ENCODE results near the gene PDZRN3.

PDZRN3 gene

DNA sequence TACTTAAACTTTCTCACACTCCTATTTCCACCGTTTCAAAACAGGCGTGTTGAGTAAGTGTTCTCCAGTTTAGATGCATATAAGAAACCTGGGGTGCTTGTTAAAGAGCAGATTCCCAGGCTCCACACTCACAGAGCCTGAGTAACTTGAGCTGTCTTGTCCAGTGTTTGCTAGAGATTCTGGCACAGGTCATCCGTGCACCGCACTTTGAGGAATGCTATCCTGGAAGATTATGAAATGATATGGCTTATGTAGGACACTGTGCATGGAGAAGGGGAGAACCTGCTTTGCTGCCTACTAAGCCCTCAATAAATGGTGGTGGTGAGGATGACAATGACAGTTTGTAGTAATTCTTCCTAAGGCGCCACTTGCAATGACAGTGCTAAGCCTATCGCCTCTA is 273.7 kb downstream of the PDZRN3 start:
- intact Hi-C loops (cut with DNase I; ENCODE audit: low total_unique reads) = no loop called here
- H3K27ac ChIP-seq = no peak overlapping the region
- no peak for DNase-seq

DNA sequence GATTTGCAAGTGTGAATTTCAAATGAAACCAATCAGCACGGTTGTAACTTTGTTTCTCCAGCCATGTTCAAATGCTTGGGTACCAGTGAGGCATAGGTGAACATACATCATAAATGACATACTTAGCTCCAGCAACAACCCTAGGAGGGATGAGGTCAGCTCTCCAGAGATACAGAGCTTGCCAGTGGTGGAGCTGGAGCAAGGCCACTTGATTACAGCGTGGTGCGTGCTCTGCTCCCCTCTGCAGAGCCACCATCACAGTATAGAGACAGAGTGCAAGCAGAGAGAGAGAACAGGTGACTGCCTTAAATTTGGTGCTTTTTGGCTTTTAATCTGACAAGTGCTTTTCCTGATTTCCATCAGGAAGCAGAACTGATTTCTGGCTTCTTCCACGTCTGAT is 275.1 kb downstream of the PDZRN3 start:
- H3K9me3 ChIP-seq = no peaks in the 10 kb centered on the region
- DNase-seq = no peak
- no peaks in the 10 kb centered on the region for H3K4me1 ChIP-seq
- no peak overlapping the region for H3K4me3 ChIP-seq
- peaks cover 0 to 4% of the 10 kb centered on the region in 2 donors for H3K27me3 ChIP-seq
- H3K27ac ChIP-seq = no peak overlapping the region
- no peaks in the 10 kb centered on the region for H3K36me3 ChIP-seq
- intact Hi-C loops (cut with DNase I; ENCODE audit: low total_unique reads) = no loop called here
- TF ChIP-seq, protein P1, sequence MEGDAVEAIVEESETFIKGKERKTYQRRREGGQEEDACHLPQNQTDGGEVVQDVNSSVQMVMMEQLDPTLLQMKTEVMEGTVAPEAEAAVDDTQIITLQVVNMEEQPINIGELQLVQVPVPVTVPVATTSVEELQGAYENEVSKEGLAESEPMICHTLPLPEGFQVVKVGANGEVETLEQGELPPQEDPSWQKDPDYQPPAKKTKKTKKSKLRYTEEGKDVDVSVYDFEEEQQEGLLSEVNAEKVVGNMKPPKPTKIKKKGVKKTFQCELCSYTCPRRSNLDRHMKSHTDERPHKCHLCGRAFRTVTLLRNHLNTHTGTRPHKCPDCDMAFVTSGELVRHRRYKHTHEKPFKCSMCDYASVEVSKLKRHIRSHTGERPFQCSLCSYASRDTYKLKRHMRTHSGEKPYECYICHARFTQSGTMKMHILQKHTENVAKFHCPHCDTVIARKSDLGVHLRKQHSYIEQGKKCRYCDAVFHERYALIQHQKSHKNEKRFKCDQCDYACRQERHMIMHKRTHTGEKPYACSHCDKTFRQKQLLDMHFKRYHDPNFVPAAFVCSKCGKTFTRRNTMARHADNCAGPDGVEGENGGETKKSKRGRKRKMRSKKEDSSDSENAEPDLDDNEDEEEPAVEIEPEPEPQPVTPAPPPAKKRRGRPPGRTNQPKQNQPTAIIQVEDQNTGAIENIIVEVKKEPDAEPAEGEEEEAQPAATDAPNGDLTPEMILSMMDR (IDR thresholded peaks at IDR 0.05) = no peak

More for the DNA sequence above, 273.7 kb downstream of the PDZRN3 start:
- no peaks in the 10 kb centered on the region for H3K9me3 ChIP-seq
- H3K4me3 ChIP-seq = no peak overlapping the region
- TF ChIP-seq, protein P1 (IDR thresholded peaks at IDR 0.05) = no peak
- peaks cover 0 to 4% of the 10 kb centered on the region in 2 donors for H3K27me3 ChIP-seq
- H3K4me1 ChIP-seq = no peaks in the 10 kb centered on the region
- no peaks in the 10 kb centered on the region for H3K36me3 ChIP-seq

DNA sequence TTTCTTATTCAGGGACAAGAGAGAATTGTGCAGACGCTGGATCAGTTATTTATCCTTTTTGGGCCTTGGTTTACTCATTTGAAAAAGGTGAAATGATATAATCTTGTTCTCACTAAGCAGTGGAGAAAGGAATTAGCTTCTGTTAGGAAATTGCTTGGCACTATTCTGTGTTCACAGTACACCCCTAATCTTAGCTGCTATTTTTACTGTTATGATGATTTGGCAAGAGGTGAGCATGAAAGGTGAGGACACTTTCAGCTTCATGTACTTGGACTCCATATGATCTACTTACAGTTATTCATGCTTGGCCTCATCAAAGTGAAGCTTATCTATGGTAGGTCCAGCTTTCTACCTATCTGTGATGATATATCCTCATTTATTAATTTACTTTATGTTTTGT is 282.7 kb downstream of the PDZRN3 start:
- peaks cover 0 to 11% (median 6%) of the 10 kb centered on the region in 3 donors for H3K9me3 ChIP-seq
- no peaks in the 10 kb centered on the region for H3K36me3 ChIP-seq
- H3K27ac ChIP-seq = no peak overlapping the region
- H3K4me3 ChIP-seq = no peak overlapping the region
- TF ChIP-seq, protein P1 (IDR thresholded peaks at IDR 0.05) = no peak
- H3K4me1 ChIP-seq = no peaks in the 10 kb centered on the region
- H3K27me3 ChIP-seq = no peaks in the 10 kb centered on the region
- DNase-seq = no peak
- intact Hi-C loops (cut with DNase I; ENCODE audit: low total_unique reads) = no loop called here

DNA sequence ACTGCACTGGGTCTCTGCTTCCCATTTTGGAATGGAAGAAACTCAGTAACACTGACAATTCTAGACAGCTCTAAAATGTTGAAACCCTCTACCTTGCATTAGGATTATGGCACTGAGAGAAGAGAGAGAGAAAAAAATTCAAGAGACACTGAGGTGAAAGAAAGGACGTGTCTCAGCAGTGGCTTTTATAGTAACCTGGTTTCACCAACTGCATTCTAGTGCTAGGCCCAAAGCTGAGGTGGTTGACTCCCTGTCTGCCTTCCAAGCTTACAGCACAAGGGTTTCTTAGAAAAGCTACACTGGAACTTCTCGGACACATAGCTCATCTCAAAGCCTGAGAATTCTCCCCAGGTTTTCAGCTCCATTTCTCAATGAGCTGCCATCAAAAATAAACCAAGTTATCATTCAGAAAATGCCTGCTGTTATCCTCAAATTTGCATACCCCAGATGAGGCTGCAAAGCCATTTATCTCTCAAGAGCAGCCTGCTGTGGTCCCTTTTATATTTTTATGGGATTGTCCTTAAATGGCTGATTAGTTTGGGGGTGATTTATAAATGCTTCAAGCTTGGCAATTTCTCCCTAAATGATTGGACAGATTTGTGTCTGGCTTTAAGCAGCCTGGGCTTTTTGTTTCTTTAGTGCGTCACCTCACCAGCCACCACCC is 283.3 kb downstream of the PDZRN3 start:
- H3K4me1 ChIP-seq = no peaks in the 10 kb centered on the region
- intact Hi-C loops (cut with DNase I; ENCODE audit: low total_unique reads) = no loop called here
- no peak overlapping the region for H3K4me3 ChIP-seq
- H3K27me3 ChIP-seq = no peaks in the 10 kb centered on the region
- peaks cover 0 to 11% (median 6%) of the 10 kb centered on the region in 3 donors for H3K9me3 ChIP-seq
- H3K36me3 ChIP-seq = no peaks in the 10 kb centered on the region
- H3K27ac ChIP-seq = no peak overlapping the region
- no peak for DNase-seq
- TF ChIP-seq, protein P1 (IDR thresholded peaks at IDR 0.05) = no peak

DNA sequence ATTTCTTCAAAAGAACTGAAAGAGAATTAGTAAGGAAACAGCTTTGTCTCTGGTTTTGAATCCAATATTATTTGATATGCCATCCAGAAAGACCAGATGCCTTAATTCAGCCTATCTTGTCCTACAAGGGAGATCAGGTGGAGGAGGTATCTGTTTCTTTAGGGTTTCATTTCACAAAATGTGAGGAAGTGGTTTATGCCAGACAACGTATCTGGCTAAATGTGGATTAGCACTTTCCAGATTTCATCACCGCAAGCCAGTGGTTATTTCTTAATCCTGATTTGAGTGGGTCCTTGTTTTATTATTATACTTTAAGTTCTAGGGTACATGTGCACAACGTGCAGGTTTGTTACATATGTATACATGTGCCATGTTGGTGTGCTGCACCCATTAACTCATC is 292.2 kb downstream of the PDZRN3 start:
- Histone ChIP-seq H3K27me3 (no peaks in the 10 kb centered on the region), H3K4me3 (no peak overlapping the region), H3K4me1 (no peaks in the 10 kb centered on the region), H3K36me3 (no peaks in the 10 kb centered on the region), H3K27ac (no peak overlapping the region), H3K9me3 (no peaks in the 10 kb centered on the region)
- TF ChIP-seq, protein P1 (IDR thresholded peaks at IDR 0.05) = no peak
- intact Hi-C loops (cut with DNase I; ENCODE audit: low total_unique reads) = no loop called here
- no peak for DNase-seq

All from tibial artery (tissue), 4 donors.